ENCODE measurements around the gene TP53BP1. TPM values are rescaled to one million over a fixed set of nuclear protein-coding genes. Genes with fewer than 3 reads are reported as not detected.

TP53BP1 gene
- total RNA-seq, 1 experiment from 2014 or later: 54.1 TPM

DNA sequence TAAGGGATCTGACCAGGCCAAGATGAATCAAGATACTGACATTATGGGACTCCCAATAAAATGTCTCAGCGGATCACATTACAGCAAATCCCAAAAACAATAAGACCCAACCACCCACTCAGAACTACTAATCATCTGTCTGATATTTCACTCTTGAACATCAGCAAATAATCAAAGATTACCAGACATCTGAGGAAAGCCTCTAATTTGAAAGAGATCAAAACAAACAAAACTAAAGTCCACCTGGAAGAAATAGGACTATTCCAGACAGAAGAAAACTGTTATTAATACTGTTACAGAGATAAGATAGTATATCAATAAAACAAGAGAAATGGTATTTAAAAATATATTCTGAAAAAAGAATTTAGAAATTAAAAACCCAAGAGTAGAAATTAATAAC, 29.0 kb downstream of the TP53BP1 start:
- ATAC-seq: no peak
- TF ChIP-seq CBX3 (IDR thresholded peaks at IDR 0.05; ENCODE audit: low read depth) (no peak), SIN3A (IDR thresholded peaks at IDR 0.05; ENCODE audit: low read depth) (no peak)
- ChIA-PET CTCF (no interaction called here), RAD21 (ENCODE audit: low non-redundant PET in 1 of 2, low total read pairs in 2 of 2, uncharacterized antibody in 2 of 2, unreplicated experiment in 2 of 2) (no interaction called here), POLR2A (no interaction called here)
- intact Hi-C loops (cut with micrococcal nuclease): no loop called here
- H4K20me1 ChIP-seq (ENCODE audit: insufficient read depth): no peaks in the 10 kb centered on the region
- no peak overlapping the region for H3K27ac ChIP-seq (ENCODE audit: low read depth, low read length)
- no TSS peak for BruUV-seq (replicated peaks)
- no peak overlapping the region for H3K4me3 ChIP-seq (replicated peaks in 1 of 2; ENCODE audit: low read depth in 1 of 2, low read length in 2 of 2)
- no peaks in the 10 kb centered on the region for H3K79me2 ChIP-seq (ENCODE audit: insufficient read depth, low read length)
- no peak for DNase-seq (ENCODE audit: low read depth, low spot score)
- no peaks in the 10 kb centered on the region for H3K4me1 ChIP-seq (ENCODE audit: control insufficient read depth in 1 of 2, insufficient read depth in 2 of 2, low read length in 2 of 2)
- H3K4me2 ChIP-seq (ENCODE audit: low read length): no peak overlapping the region
- H3K9me3 ChIP-seq (ENCODE audit: control insufficient read depth in 1 of 2, insufficient read depth in 1 of 2, low read depth in 1 of 2, low read length in 2 of 2): no peaks in the 10 kb centered on the region
- H3K27me3 ChIP-seq (ENCODE audit: insufficient read depth, low read length): no peaks in the 10 kb centered on the region
- H3K36me3 ChIP-seq (ENCODE audit: control insufficient read depth in 1 of 2, insufficient read depth in 2 of 2, low read length in 2 of 2): peaks cover 4 to 31% of the 10 kb centered on the region in 2 experiments; a peak in 3 of 4 replicates
- H3K9me2 ChIP-seq (ENCODE audit: insufficient read depth): no peaks in the 10 kb centered on the region
- H2AFZ ChIP-seq (ENCODE audit: low read depth, low read length, poor library complexity, severe bottlenecking): no peak overlapping the region
- H3K9ac ChIP-seq (ENCODE audit: low read length): no peak overlapping the region

- no peak overlapping the region for H3K9ac ChIP-seq (ENCODE audit: low read length)
- no peak for ATAC-seq
- no peak for DNase-seq (ENCODE audit: low read depth, low spot score)
- no peaks in the 10 kb centered on the region for H4K20me1 ChIP-seq (ENCODE audit: insufficient read depth)
- H3K27ac ChIP-seq (ENCODE audit: low read depth, low read length): no peak overlapping the region
- H2AFZ ChIP-seq (ENCODE audit: low read depth, low read length, poor library complexity, severe bottlenecking): no peak overlapping the region
- H3K9me3 ChIP-seq (ENCODE audit: control insufficient read depth in 1 of 2, insufficient read depth in 1 of 2, low read depth in 1 of 2, low read length in 2 of 2): no peaks in the 10 kb centered on the region
- no TSS peak for BruUV-seq (replicated peaks)
- RAD21 ChIA-PET (ENCODE audit: low non-redundant PET in 1 of 2, low total read pairs in 2 of 2, uncharacterized antibody in 2 of 2, unreplicated experiment in 2 of 2): no interaction called here
- CTCF ChIA-PET: no interaction called here
- TF ChIP-seq CBX3 (IDR thresholded peaks at IDR 0.05; ENCODE audit: low read depth) (no peak), SIN3A (IDR thresholded peaks at IDR 0.05; ENCODE audit: low read depth) (no peak), EZH2phosphoT487 (IDR thresholded peaks at IDR 0.05; ENCODE audit: borderline replicate concordance) (no peak), JUND (IDR thresholded peaks at IDR 0.05) (no peak), ZFX (IDR thresholded peaks at IDR 0.05) (no peak), ZBTB33 (IDR thresholded peaks at IDR 0.05; ENCODE audit: extremely low read depth, insufficient replicate concordance, low read length) (no peak)
- no peaks in the 10 kb centered on the region for H3K79me2 ChIP-seq (ENCODE audit: insufficient read depth, low read length)
- H3K27me3 ChIP-seq (ENCODE audit: insufficient read depth, low read length): no peaks in the 10 kb centered on the region
- no peaks in the 10 kb centered on the region for H3K4me1 ChIP-seq (ENCODE audit: control insufficient read depth in 1 of 2, insufficient read depth in 2 of 2, low read length in 2 of 2)
- H3K4me2 ChIP-seq (ENCODE audit: low read length): no peak overlapping the region
- no peaks in the 10 kb centered on the region for H3K9me2 ChIP-seq (ENCODE audit: insufficient read depth)
- POLR2A ChIA-PET: no interaction called here
- H3K36me3 ChIP-seq (ENCODE audit: control insufficient read depth in 1 of 2, insufficient read depth in 2 of 2, low read length in 2 of 2): peaks cover 2 to 26% of the 10 kb centered on the region in 2 experiments; a peak in 3 of 4 replicates
- intact Hi-C loops (cut with micrococcal nuclease): no loop called here
- no peak overlapping the region for H3K4me3 ChIP-seq (replicated peaks in 1 of 2; ENCODE audit: low read depth in 1 of 2, low read length in 2 of 2)
These were observed 29.4 kb downstream of the TP53BP1 start for GRCh38 chr15:43463507-43463906.

Measured in HCT116 (cell line).